ENCODE measurements around the gene SHROOM4.

The SHROOM4 gene

GRCh38 chrX:50723006-50723405 lies 91.0 kb downstream of the SHROOM4 start:
- Histone ChIP-seq H3K79me2 (ENCODE audit: control insufficient read depth, low read length) (no peaks in the 10 kb centered on the region), H3K27me3 (ENCODE audit: control insufficient read depth, low read length) (no peaks in the 10 kb centered on the region), H3K4me1 (ENCODE audit: control insufficient read depth, low read length) (no peaks in the 10 kb centered on the region), H3K9me3 (ENCODE audit: control insufficient read depth, insufficient read depth, low read length) (no peaks in the 10 kb centered on the region), H4K20me1 (ENCODE audit: control insufficient read depth, insufficient read depth, low read depth, low read length) (no peaks in the 10 kb centered on the region), H3K4me2 (ENCODE audit: low read length) (no peak overlapping the region), H3K36me3 (ENCODE audit: control insufficient read depth, low read length) (no peaks in the 10 kb centered on the region), H3K4me3 (ENCODE audit: low read length) (no peak overlapping the region), H3K9me2 (replicated peaks; ENCODE audit: control insufficient read depth, low read length) (no peaks in the 10 kb centered on the region), H3K27ac (ENCODE audit: low read depth, low read length) (no peak overlapping the region), H3F3A (ENCODE audit: control insufficient read depth, insufficient read depth) (no peaks in the 10 kb centered on the region)
- no peak for TF ChIP-seq EZH2phosphoT487 (IDR thresholded peaks at IDR 0.05; ENCODE audit: borderline replicate concordance, low read length)
- TF ChIP-seq CTCF (IDR thresholded peaks at IDR 0.05; ENCODE audit: low read depth, low read length, poor library complexity, severe bottlenecking) = no peak

- no peaks in the 10 kb centered on the region for H3K4me1 ChIP-seq (ENCODE audit: control insufficient read depth, low read length)
- no peaks in the 10 kb centered on the region for H4K20me1 ChIP-seq (ENCODE audit: control insufficient read depth, insufficient read depth, low read depth, low read length)
- no peaks in the 10 kb centered on the region for H3K9me3 ChIP-seq (ENCODE audit: control insufficient read depth, insufficient read depth, low read length)
- H3K79me2 ChIP-seq (ENCODE audit: control insufficient read depth, low read length) = no peaks in the 10 kb centered on the region
- no peaks in the 10 kb centered on the region for H3F3A ChIP-seq (ENCODE audit: control insufficient read depth, insufficient read depth)
- no peak overlapping the region for H3K27ac ChIP-seq (ENCODE audit: low read depth, low read length)
- no peaks in the 10 kb centered on the region for H3K27me3 ChIP-seq (ENCODE audit: control insufficient read depth, low read length)
- no peaks in the 10 kb centered on the region for H3K36me3 ChIP-seq (ENCODE audit: control insufficient read depth, low read length)
- H3K4me2 ChIP-seq (ENCODE audit: low read length) = no peak overlapping the region
- no peak overlapping the region for H3K4me3 ChIP-seq (ENCODE audit: low read length)
- H3K9me2 ChIP-seq (replicated peaks; ENCODE audit: control insufficient read depth, low read length) = no peaks in the 10 kb centered on the region
- no peak for TF ChIP-seq EZH2phosphoT487 (IDR thresholded peaks at IDR 0.05; ENCODE audit: borderline replicate concordance, low read length)
- TF ChIP-seq CTCF (IDR thresholded peaks at IDR 0.05; ENCODE audit: low read depth, low read length, poor library complexity, severe bottlenecking) = no peak
These were observed 92.1 kb downstream of the SHROOM4 start for GRCh38 chrX:50721764-50722521.

- no peaks in the 10 kb centered on the region for H3K27me3 ChIP-seq (ENCODE audit: control insufficient read depth, low read length)
- H3K27ac ChIP-seq (ENCODE audit: low read depth, low read length) = no peak overlapping the region
- no peaks in the 10 kb centered on the region for H3K79me2 ChIP-seq (ENCODE audit: control insufficient read depth, low read length)
- H4K20me1 ChIP-seq (ENCODE audit: control insufficient read depth, insufficient read depth, low read depth, low read length) = no peaks in the 10 kb centered on the region
- no peaks in the 10 kb centered on the region for H3K9me2 ChIP-seq (replicated peaks; ENCODE audit: control insufficient read depth, low read length)
- TF ChIP-seq CTCF (IDR thresholded peaks at IDR 0.05; ENCODE audit: low read depth, low read length, poor library complexity, severe bottlenecking) (no peak), EZH2phosphoT487 (IDR thresholded peaks at IDR 0.05; ENCODE audit: borderline replicate concordance, low read length) (no peak)
- H3K4me2 ChIP-seq (ENCODE audit: low read length) = no peak overlapping the region
- H3K4me1 ChIP-seq (ENCODE audit: control insufficient read depth, low read length) = no peaks in the 10 kb centered on the region
- H3K36me3 ChIP-seq (ENCODE audit: control insufficient read depth, low read length) = no peaks in the 10 kb centered on the region
- H3K9me3 ChIP-seq (ENCODE audit: control insufficient read depth, insufficient read depth, low read length) = no peaks in the 10 kb centered on the region
- no peak overlapping the region for H3K4me3 ChIP-seq (ENCODE audit: low read length)
- no peaks in the 10 kb centered on the region for H3F3A ChIP-seq (ENCODE audit: control insufficient read depth, insufficient read depth)
These were observed 94.4 kb downstream of the SHROOM4 start for GRCh38 chrX:50719614-50720013.

Data from DOHH2 (cell line).